Measurements from ENCODE around the gene SERPINA4. TPM values are rescaled to one million over a fixed set of nuclear protein-coding genes. Genes with fewer than 3 reads are reported as not detected.

Gene SERPINA4
- total and polyA plus RNA-seq, 11 donors: not detected

GRCh38 chr14:94523265-94523664 lies 38.0 kb upstream of the SERPINA4 start:
- H3K4me3 ChIP-seq: no peak overlapping the region
- no peaks in the 10 kb centered on the region for H3K36me3 ChIP-seq
- intact Hi-C loops (cut with DNase I): no loop called here
- TF ChIP-seq CTCF (IDR thresholded peaks at IDR 0.05): no peak
- TF ChIP-seq POLR2A (IDR thresholded peaks at IDR 0.05): no peak
- H3K27ac ChIP-seq: no peak overlapping the region
- peaks cover 0 to 14% (median 0%) of the 10 kb centered on the region in 12 donors for H3K9me3 ChIP-seq
- no peaks in the 10 kb centered on the region for H3K4me1 ChIP-seq
- ATAC-seq: no peak
- H3K27me3 ChIP-seq: peaks cover 0 to 30% (median 0%) of the 10 kb centered on the region in 9 donors
- 83 to 91% (median 83%) methylated on average over 8 of the region's 8 CpGs for WGBS, 4 donors
- no peak for DNase-seq

- no peak overlapping the region for H3K4me3 ChIP-seq
- intact Hi-C loops (cut with DNase I): no loop called here
- no peaks in the 10 kb centered on the region for H3K4me1 ChIP-seq
- H3K36me3 ChIP-seq: no peaks in the 10 kb centered on the region
- peaks cover 0 to 14% (median 0%) of the 10 kb centered on the region in 12 donors for H3K9me3 ChIP-seq
- H3K27ac ChIP-seq: no peak overlapping the region
- peaks cover 0 to 30% (median 0%) of the 10 kb centered on the region in 9 donors for H3K27me3 ChIP-seq
- no peak for ATAC-seq
- no peak for DNase-seq
- WGBS, 4 donors: 54 to 79% (median 61%) methylated on average over 3 of the region's 3 CpGs
- TF ChIP-seq POLR2A (IDR thresholded peaks at IDR 0.05): no peak
These were observed 37.1 kb upstream of the SERPINA4 start for GRCh38 chr14:94524093-94524492.

GRCh38 chr14:94531187-94531586 lies 30.1 kb upstream of the SERPINA4 start:
- peaks cover 0 to 28% (median 13%) of the 10 kb centered on the region in 9 donors for H3K27me3 ChIP-seq
- H3K4me3 ChIP-seq: no peak overlapping the region
- no peak overlapping the region for H3K27ac ChIP-seq
- no peak for DNase-seq
- H3K9me3 ChIP-seq: peaks cover 0 to 19% (median 0%) of the 10 kb centered on the region in 12 donors
- H3K36me3 ChIP-seq: no peaks in the 10 kb centered on the region
- no peak for TF ChIP-seq CTCF (IDR thresholded peaks at IDR 0.05)
- H3K4me1 ChIP-seq: no peaks in the 10 kb centered on the region
- intact Hi-C loops (cut with DNase I): no loop called here
- ATAC-seq: no peak

- H3K4me3 ChIP-seq: no peak overlapping the region
- H3K36me3 ChIP-seq: no peaks in the 10 kb centered on the region
- ATAC-seq (no peak), DNase-seq (no peak)
- peaks cover 0 to 10% (median 0%) of the 10 kb centered on the region in 12 donors for H3K9me3 ChIP-seq
- TF ChIP-seq CTCF (IDR thresholded peaks at IDR 0.05) (no peak), POLR2A (IDR thresholded peaks at IDR 0.05) (no peak)
- intact Hi-C loops (cut with DNase I): no loop called here
- H3K4me1 ChIP-seq: no peaks in the 10 kb centered on the region
- H3K27ac ChIP-seq: no peak overlapping the region
- 53 to 64% (median 60%) methylated on average over 2 of the region's 2 CpGs for WGBS, 4 donors
- H3K27me3 ChIP-seq: peaks cover 0 to 26% (median 13%) of the 10 kb centered on the region in 9 donors
These were observed 28.8 kb upstream of the SERPINA4 start for GRCh38 chr14:94532447-94532846.

GRCh38 chr14:94535506-94535905 lies 25.7 kb upstream of the SERPINA4 start:
- 53 to 74% (median 64%) methylated on average over 3 of the region's 3 CpGs for WGBS, 4 donors

More at GRCh38 chr14:94535506-94535905, 25.7 kb upstream of the SERPINA4 start:
- no peak overlapping the region for H3K4me3 ChIP-seq
- peaks cover 0 to 5% (median 0%) of the 10 kb centered on the region in 12 donors for H3K9me3 ChIP-seq
- H3K27ac ChIP-seq: no peak overlapping the region
- no peaks in the 10 kb centered on the region for H3K36me3 ChIP-seq
- ATAC-seq (no peak), DNase-seq (no peak)
- intact Hi-C loops (cut with DNase I): no loop called here
- TF ChIP-seq POLR2A (IDR thresholded peaks at IDR 0.05) (no peak), CTCF (IDR thresholded peaks at IDR 0.05) (no peak)
- H3K27me3 ChIP-seq: peaks cover 0 to 30% (median 13%) of the 10 kb centered on the region in 9 donors
- H3K4me1 ChIP-seq: peaks cover 0 to 6% (median 0%) of the 10 kb centered on the region in 12 donors
